ENCODE measurements around the gene PLSCR3.

The PLSCR3 gene

DNA sequence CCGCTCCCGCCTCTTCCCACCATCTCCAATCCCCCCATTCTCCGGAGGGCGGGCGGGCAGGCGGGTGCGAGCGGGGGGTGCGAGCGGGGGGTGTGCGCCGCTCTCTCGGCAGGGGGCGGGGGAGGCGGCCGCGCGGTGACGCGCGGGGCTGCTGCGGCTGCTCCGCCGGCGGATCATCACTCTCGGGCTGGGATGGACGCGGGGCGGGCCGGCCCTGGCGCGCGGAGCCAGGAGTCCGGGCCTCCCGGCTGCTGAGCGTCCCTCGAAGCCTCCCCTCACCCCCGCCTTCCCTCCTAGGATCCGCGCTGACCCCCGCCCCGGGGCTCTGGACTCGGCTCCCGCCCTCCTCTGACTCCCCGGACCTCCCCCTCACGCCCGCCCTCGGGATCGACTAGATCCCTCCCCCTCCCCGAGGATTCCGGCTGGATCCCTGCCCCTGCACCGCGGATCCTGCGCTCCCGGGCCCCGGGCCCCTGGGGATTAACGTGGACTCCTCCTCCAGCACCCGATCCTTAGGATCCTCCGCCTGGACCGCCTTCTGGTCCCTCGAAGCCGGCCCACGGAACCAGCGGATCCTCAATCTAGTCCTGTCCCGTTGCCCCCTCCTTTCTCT, 10.5 kb upstream of the PLSCR3 start:
- TF ChIP-seq, protein P1, sequence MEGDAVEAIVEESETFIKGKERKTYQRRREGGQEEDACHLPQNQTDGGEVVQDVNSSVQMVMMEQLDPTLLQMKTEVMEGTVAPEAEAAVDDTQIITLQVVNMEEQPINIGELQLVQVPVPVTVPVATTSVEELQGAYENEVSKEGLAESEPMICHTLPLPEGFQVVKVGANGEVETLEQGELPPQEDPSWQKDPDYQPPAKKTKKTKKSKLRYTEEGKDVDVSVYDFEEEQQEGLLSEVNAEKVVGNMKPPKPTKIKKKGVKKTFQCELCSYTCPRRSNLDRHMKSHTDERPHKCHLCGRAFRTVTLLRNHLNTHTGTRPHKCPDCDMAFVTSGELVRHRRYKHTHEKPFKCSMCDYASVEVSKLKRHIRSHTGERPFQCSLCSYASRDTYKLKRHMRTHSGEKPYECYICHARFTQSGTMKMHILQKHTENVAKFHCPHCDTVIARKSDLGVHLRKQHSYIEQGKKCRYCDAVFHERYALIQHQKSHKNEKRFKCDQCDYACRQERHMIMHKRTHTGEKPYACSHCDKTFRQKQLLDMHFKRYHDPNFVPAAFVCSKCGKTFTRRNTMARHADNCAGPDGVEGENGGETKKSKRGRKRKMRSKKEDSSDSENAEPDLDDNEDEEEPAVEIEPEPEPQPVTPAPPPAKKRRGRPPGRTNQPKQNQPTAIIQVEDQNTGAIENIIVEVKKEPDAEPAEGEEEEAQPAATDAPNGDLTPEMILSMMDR (conservative IDR thresholded peaks at IDR 0.05), result no peak
- TF ChIP-seq ZFX (IDR thresholded peaks at IDR 0.05), result no peak
- peak overlapping the region; percentile 86 for H3K27ac ChIP-seq

DNA sequence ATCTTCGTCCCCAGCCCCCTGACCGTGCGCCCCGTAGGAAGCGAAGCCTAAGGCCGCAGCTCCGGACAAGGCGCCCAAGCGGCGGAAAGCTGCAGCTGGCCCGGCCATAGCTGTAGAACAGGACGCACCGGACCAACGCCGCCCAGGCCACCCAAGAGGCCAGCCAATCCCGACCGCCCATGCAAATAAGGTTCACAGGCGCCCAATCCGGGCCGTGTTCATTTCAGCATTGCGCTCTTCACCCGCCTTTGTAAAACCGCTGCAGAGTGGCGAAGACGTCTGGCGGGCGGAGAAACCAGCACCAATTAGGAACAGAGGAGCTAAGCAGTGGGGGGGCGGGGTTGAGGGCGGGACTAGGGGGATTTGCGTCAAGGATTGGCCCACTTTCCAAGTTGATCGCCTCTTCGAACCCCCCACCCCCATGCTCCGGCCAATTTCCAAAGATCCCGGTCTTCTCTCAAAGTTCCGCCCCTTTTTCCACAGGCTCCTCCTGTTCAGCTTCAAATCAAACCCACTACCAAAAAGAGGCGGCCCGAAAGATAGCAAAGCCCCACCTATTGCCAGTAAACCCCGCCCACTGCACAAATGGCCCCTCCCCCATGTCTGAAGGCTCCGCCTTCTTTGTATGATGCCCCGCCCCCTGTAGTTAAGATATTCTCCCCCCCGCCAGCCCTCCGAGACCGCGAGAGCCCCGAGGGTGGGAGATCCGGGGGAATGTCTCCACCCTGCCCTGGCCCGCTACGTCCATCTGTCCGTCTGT, 9.8 kb upstream of the PLSCR3 start, which contains the start of gene TMEM256:
Gene TMEM256 (minus strand): TSS at position 121 of the 760 bp plus-strand sequence. CDS start 13 bp downstream, at position 108.
- no peak for TF ChIP-seq ZFX (IDR thresholded peaks at IDR 0.05)
- TF ChIP-seq, protein P1 (conservative IDR thresholded peaks at IDR 0.05), result no peak
- peak within 1 kb of the TSS; percentile 86 for H3K27ac ChIP-seq

DNA sequence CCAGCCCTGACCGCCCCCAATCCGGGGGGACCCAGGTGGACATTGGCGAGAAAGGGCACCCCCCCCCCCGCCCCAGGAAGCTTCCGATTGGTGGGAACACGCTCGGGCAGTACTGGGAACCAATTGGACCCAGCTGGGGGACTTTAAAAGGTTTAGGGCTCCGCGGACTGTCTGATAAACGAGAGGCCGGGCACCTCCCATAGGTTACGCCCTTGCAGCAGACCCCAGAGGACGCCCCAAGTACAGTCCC, 9.3 kb upstream of the PLSCR3 start:
- H3K27ac ChIP-seq, result peak overlapping the region; percentile 86
- TF ChIP-seq ZFX (IDR thresholded peaks at IDR 0.05), result 0 out of 2 replicates have a peak, but pooled peaks have one; percentile 13
- TF ChIP-seq, protein P1 (conservative IDR thresholded peaks at IDR 0.05), result no peak

DNA sequence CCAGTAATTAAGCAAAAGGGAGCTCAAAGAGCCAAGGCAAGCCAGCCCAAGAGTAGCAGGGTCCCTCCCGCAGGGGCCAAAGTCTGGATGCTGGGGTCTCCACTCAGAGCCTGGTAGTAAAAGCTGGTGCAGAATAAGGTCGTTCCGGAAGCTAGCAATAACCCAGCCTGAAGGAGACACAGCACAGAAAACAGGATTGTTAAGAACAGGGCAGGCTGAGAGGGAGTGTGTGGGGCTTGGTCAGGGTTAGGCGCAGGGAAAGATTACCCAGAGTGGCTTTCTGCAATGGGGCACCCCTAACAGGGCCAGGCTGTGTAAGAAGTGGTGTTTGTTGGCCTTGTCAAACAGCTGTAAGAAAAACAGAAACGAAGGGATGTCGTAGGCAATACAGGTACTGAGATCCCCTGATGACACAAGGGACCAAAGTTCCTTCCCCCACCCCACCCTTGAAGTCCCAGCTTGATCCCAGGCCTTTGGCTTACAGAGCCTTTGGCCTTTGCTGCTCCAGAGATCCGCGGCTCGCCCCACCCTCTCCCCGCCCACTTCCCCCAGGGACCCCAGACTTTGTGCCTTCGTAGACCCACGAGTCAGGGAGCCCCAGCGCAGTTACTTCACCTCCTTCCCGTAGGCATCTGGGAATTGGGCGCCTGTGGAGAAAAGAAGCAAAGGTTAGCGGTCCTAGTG, 8.9 kb upstream of the PLSCR3 start:
- TF ChIP-seq, protein P1 (conservative IDR thresholded peaks at IDR 0.05), result no peak
- TF ChIP-seq ZFX (IDR thresholded peaks at IDR 0.05), result no peak
- H3K27ac ChIP-seq, result peak overlapping the region; percentile 86

DNA sequence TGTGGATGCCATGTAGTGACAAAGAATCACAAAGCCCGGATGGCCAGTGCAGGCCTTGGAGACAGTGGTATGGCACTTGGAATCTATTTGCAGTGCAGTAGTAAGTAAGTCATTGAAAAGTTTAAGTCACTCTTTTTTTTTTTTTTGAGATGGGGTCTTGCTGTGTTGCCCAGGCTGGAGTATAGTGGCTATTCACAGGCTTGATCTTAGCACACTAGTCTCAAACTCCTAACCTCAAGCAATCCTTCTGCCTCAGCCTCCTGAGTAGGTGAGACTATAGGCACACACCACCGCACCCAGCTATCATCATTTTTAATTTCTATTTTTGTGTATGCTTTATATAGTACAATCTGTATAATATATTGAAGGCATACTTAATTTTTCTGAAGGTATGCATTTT, 4.3 kb upstream of the PLSCR3 start:
- no peak for TF ChIP-seq ZFX (IDR thresholded peaks at IDR 0.05)
- TF ChIP-seq, protein P1 (conservative IDR thresholded peaks at IDR 0.05), result no peak
- no peak overlapping the region for H3K27ac ChIP-seq

DNA sequence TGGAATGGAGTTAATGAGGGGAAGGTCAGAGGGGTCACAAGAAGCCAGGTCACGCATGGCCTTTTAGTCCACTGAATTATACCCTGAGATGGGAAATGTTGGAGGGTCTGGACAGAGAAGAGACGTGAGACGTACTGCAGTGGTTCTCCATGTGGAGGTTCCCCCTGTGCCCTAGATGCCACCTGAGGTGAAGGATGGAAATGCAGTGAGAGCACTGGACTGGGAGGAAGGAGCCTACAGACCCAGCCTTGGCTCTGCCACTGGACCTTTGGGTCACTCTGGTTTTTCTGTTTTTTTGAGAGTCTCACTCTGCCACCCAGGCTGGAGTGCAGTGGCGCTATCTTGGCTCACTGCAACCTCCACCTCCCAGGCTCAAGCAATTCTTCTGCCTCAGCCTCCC, 1.8 kb upstream of the PLSCR3 start:
- no peak overlapping the region for H3K27ac ChIP-seq

More for the DNA sequence above, 1.8 kb upstream of the PLSCR3 start:
- no peak for TF ChIP-seq ZFX (IDR thresholded peaks at IDR 0.05)
- TF ChIP-seq, protein P1 (conservative IDR thresholded peaks at IDR 0.05), result no peak
